ENCODE results near the gene ESAM.

Gene ESAM

DNA sequence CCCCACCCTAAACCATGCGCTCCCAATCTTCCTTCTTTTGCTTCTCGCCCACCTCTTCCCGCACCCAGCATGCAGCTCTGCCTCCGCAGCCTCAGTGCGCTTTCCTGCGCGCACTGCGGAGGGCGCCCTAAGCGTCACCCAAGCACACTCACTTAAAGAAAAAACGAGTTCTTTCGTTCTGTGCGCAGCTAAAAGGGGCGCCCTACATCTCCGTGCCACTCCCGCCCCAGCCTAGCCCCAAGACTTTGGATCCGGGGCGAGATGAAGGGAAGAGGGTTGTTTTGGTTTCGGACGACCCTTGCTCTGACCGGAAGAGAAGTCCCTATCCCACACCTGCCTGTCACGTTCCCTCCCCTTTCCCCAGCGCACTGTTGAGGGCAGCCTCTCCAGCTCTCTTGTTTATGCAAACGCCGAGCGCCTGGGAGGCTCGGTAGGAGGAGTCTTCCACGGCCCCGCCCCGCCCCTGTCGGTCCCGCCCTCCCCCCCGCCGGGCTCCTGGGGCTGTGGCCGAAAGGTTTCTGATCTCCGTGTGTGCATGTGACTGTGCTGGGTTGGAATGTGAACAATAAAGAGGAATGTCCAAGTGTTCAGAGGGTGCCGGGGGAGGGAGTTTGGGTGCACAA, 15.4 kb downstream of the ESAM start (continued):
- TF ChIP-seq, protein P1, sequence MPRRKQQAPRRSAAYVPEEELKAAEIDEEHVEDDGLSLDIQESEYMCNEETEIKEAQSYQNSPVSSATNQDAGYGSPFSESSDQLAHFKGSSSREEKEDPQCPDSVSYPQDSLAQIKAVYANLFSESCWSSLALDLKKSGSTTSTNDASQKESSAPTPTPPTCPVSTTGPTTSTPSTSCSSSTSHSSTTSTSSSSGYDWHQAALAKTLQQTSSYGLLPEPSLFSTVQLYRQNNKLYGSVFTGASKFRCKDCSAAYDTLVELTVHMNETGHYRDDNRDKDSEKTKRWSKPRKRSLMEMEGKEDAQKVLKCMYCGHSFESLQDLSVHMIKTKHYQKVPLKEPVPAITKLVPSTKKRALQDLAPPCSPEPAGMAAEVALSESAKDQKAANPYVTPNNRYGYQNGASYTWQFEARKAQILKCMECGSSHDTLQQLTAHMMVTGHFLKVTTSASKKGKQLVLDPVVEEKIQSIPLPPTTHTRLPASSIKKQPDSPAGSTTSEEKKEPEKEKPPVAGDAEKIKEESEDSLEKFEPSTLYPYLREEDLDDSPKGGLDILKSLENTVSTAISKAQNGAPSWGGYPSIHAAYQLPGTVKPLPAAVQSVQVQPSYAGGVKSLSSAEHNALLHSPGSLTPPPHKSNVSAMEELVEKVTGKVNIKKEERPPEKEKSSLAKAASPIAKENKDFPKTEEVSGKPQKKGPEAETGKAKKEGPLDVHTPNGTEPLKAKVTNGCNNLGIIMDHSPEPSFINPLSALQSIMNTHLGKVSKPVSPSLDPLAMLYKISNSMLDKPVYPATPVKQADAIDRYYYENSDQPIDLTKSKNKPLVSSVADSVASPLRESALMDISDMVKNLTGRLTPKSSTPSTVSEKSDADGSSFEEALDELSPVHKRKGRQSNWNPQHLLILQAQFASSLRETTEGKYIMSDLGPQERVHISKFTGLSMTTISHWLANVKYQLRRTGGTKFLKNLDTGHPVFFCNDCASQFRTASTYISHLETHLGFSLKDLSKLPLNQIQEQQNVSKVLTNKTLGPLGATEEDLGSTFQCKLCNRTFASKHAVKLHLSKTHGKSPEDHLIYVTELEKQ (tag by site-specific recombination; IDR thresholded peaks at IDR 0.05; ENCODE audit: borderline replicate concordance), result no peak
- TF ChIP-seq ZNF529 (tag by site-specific recombination; IDR thresholded peaks at IDR 0.05; ENCODE audit: insufficient replicate concordance) (no peak), ZNF48 (tag by site-specific recombination; IDR thresholded peaks at IDR 0.05) (no peak), ZNF214 (tag by site-specific recombination; IDR thresholded peaks at IDR 0.05; ENCODE audit: borderline replicate concordance) (no peak), ZBTB20 (tag by site-specific recombination; IDR thresholded peaks at IDR 0.05) (peak; percentile 12; the same call in 1 of the 2 replicates), ZNF239 (tag by site-specific recombination; IDR thresholded peaks at IDR 0.05) (no peak)

DNA sequence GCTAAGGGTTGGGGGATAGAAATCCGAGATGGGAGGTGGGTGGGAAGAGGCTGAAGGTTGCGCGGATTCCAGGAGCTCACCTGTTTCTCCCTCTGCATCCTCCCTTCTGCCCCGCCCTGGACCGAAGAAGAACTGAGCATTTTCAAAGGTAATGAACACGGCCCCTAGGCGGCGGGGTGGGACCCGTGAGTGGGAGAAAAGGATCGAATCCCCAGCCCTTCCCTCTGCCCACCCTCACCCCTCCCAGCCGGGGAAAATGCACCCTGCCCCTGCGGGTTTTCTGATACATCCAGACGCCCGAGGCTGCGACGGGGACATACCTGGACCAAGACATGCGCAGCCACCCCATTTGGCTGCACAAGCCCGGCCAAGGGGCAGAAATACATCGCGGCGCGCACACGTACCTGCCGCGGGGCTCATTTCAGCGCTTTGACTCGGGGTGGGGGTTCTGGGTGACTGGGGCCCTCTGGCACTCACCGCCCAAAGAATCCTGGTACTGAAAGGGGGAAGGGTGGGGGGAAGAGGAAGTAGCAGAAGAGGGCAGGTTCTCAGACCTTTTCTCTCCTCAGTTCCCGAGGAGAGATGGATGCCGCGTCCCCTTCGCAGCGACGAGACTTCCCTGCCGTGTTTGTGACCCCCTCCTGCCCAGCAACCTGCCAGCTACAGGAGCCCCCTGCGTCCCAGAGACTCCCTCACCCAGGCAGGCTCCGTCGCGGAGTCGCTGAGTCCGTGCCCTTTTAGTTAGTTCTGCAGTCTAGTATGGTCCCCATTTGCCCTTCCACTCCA, 16.1 kb downstream of the ESAM start:
- H3K36me3 ChIP-seq (ENCODE audit: control insufficient read depth in 2 of 2, insufficient read depth in 1 of 2, low read length in 2 of 2), result no peaks in the 10 kb centered on the region
- CTCF ChIA-PET, result interaction anchor here (0.6 to 2.0 kb wide), 12 partner anchors 10 to 200 kb away, joined by 3 to 23 read pairs (median 4); no protein-coding TSS in a partner anchor
- H3K9me3 ChIP-seq (ENCODE audit: control insufficient read depth, insufficient read depth, low read depth, low read length), result no peaks in the 10 kb centered on the region
- POLR2A ChIA-PET, result interaction anchor here (0.9 to 1.9 kb wide), 12 partner anchors 10 to 1142 kb away, joined by 3 to 10 read pairs (median 4); partner anchors contain the start of genes HYLS1, MSANTD2 and TBRG1
- TF ChIP-seq GLIS2 (tag by site-specific recombination; IDR thresholded peaks at IDR 0.05) (0 out of 2 replicates have a peak, but pooled peaks have one; percentile 19), ZIC2 (tag by site-specific recombination; IDR thresholded peaks at IDR 0.05) (peak; percentile 33; the same call in 1 of the 2 replicates), ZNF114 (tag by site-specific recombination; IDR thresholded peaks at IDR 0.05) (no peak), ZNF324 (tag by site-specific recombination; IDR thresholded peaks at IDR 0.05) (no peak), ZBTB20 (tag by site-specific recombination; IDR thresholded peaks at IDR 0.05) (peak; percentile 43; the same call in 1 of the 2 replicates), ZNF677 (tag by site-specific recombination; IDR thresholded peaks at IDR 0.05) (no peak)
- TF ChIP-seq, protein P2, sequence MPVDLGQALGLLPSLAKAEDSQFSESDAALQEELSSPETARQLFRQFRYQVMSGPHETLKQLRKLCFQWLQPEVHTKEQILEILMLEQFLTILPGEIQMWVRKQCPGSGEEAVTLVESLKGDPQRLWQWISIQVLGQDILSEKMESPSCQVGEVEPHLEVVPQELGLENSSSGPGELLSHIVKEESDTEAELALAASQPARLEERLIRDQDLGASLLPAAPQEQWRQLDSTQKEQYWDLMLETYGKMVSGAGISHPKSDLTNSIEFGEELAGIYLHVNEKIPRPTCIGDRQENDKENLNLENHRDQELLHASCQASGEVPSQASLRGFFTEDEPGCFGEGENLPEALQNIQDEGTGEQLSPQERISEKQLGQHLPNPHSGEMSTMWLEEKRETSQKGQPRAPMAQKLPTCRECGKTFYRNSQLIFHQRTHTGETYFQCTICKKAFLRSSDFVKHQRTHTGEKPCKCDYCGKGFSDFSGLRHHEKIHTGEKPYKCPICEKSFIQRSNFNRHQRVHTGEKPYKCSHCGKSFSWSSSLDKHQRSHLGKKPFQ (tag by site-specific recombination; IDR thresholded peaks at IDR 0.05), result no peak
- TF ChIP-seq, protein P3, sequence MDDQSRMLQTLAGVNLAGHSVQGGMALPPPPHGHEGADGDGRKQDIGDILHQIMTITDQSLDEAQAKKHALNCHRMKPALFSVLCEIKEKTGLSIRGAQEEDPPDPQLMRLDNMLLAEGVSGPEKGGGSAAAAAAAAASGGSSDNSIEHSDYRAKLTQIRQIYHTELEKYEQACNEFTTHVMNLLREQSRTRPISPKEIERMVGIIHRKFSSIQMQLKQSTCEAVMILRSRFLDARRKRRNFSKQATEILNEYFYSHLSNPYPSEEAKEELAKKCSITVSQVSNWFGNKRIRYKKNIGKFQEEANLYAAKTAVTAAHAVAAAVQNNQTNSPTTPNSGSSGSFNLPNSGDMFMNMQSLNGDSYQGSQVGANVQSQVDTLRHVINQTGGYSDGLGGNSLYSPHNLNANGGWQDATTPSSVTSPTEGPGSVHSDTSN (CRISPR knock-in tag; IDR thresholded peaks at IDR 0.05), result no peak
- TF ChIP-seq, protein P4, sequence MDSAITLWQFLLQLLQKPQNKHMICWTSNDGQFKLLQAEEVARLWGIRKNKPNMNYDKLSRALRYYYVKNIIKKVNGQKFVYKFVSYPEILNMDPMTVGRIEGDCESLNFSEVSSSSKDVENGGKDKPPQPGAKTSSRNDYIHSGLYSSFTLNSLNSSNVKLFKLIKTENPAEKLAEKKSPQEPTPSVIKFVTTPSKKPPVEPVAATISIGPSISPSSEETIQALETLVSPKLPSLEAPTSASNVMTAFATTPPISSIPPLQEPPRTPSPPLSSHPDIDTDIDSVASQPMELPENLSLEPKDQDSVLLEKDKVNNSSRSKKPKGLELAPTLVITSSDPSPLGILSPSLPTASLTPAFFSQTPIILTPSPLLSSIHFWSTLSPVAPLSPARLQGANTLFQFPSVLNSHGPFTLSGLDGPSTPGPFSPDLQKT (IDR thresholded peaks at IDR 0.05; ENCODE audit: borderline replicate concordance, low read depth, low read length), result no peak
- TF ChIP-seq, protein P5, sequence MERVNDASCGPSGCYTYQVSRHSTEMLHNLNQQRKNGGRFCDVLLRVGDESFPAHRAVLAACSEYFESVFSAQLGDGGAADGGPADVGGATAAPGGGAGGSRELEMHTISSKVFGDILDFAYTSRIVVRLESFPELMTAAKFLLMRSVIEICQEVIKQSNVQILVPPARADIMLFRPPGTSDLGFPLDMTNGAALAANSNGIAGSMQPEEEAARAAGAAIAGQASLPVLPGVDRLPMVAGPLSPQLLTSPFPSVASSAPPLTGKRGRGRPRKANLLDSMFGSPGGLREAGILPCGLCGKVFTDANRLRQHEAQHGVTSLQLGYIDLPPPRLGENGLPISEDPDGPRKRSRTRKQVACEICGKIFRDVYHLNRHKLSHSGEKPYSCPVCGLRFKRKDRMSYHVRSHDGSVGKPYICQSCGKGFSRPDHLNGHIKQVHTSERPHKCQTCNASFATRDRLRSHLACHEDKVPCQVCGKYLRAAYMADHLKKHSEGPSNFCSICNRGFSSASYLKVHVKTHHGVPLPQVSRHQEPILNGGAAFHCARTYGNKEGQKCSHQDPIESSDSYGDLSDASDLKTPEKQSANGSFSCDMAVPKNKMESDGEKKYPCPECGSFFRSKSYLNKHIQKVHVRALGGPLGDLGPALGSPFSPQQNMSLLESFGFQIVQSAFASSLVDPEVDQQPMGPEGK (tag by site-specific recombination; IDR thresholded peaks at IDR 0.05), result peak; percentile 29; the same call in 1 of the 2 replicates
- peak overlapping the region; percentile 53 for H3K4me3 ChIP-seq (ENCODE audit: low read depth, low read length)
- H3K4me1 ChIP-seq (ENCODE audit: control insufficient read depth, insufficient read depth, low read length), result no peaks in the 10 kb centered on the region
- H3K27ac ChIP-seq (ENCODE audit: extremely low read depth, low read depth, low read length), result no peak overlapping the region; the same call in 1 of the 2 replicates
